Heart left ventricle (tissue), 13 donors: Measurements from ENCODE around the gene HCST.

Experiments
- CTCF ChIP-seq, 12 donors: fragments of 200-600 bp; sonication (generic) in 4 of 12; IDR thresholded peaks; one replicate each; pipeline versions ENCODE4 v1.5.0 to v1.8.0; 2018 to 2022; ENCODE audit warnings: antibody characterized with exemption in 12 of 12, mild to moderate bottlenecking in 5 of 12
- POLR2A ChIP-seq, 2 donors: fragments of 450-650 bp; IDR thresholded peaks; one replicate each; pipeline ENCODE4 v1.6.1; 2017; ENCODE audit warnings: antibody characterized with exemption in 2 of 2, mild to moderate bottlenecking in 2 of 2, moderate library complexity in 2 of 2
- donor health status: ischemic (EF 13 %, LVEDD 7.1; RV severe dilation, severe dysfunction).
- donor health status: DM: no; HTN: yes; CAD: no.
- donor health status: DM: no; HTN: no; CAD: no.
- donor health status: ischemic (EF 25% LVEDD 6.9; RV normal size, moderate dysfunction).
- donor health status: ischemic (EF 25% LVEDD 5.7; RV mildly dilated, moderate dysfunction).
- donor health status: ischemic (EF 35%, LVEDD 5.7; RV mildly dilated, moderate dysfunction).
- donor health status: nonischemic (EF 11% LVEDD 7.7; RV severe dilation, severe dysfunction).
- donor health status: DM: yes; HTN: yes; CAD: no.
- donor health status: PGD.
- donor health status: ischemic (EF 29% LVEDD 5.4; RV normal size, mild dysfunction).
- donor health status: nonischemic (EF 23%, LVEDD 6.1; RV moderate dilation, normal function).

DNA sequence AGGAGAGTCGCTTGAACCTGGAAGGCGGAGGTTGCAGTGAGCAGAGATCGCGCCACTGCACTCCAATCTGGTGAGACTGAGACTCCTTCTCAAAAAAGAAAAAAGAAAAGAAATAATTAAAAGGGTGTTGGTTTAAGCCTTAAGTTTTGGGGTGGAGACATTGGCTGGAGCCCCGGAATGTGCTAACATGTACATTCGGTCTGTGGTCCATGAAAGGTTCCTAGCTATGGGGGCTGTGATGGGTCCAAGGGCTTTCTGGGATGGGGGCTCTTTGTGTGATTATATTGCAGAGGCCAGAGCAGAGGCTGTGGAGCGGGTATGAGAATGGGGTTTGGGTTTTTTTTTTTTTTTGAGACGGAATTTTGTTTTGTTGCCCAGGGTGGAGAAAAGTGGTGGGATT is 16.4 kb upstream of the HCST start:
- TF ChIP-seq POLR2A (IDR thresholded peaks at IDR 0.05) (no peak), CTCF (IDR thresholded peaks at IDR 0.05) (no peak)
